Stomach smooth muscle (tissue), 2 donors: Measurements from ENCODE around the gene NOL4L.

Source experiments
- H3K27ac ChIP-seq: one replicate; pipeline ENCODE4 v1.7.0; 2013; ENCODE audit warnings: mild to moderate bottlenecking, low read length, inconsistent platforms
- H3K27me3 ChIP-seq, 2 donors: one replicate each; pipeline ENCODE4 v1.7.0; 2013; ENCODE audit warnings: low read length in 2 of 2; ENCODE audit not compliant: insufficient read depth in 2 of 2, control insufficient read depth in 1 of 2
- H3K36me3 ChIP-seq, 2 donors: one replicate each; pipeline ENCODE4 v1.7.0; 2013; ENCODE audit warnings: low read length in 2 of 2; ENCODE audit not compliant: control insufficient read depth in 2 of 2, insufficient read depth in 2 of 2
- H3K4me1 ChIP-seq: one replicate; pipeline ENCODE4 v1.7.0; 2013; ENCODE audit warnings: low read length; ENCODE audit not compliant: control insufficient read depth, insufficient read depth
- H3K4me3 ChIP-seq, 2 donors: one replicate each; pipeline ENCODE4 v1.7.0; 2013; ENCODE audit warnings: low read length in 2 of 2
- H3K9ac ChIP-seq, 2 donors: one replicate each; pipeline ENCODE4 v1.7.0; 2013; ENCODE audit warnings: low read length in 2 of 2, mild to moderate bottlenecking in 1 of 2
- H3K9me3 ChIP-seq, 2 donors: one replicate each; pipeline ENCODE4 v1.7.0; 2013; ENCODE audit warnings: low read length in 2 of 2; ENCODE audit not compliant: control insufficient read depth in 2 of 2
- donor health status: healthy.
- donor health status: Pancreatic carcinoma.

The NOL4L gene

DNA sequence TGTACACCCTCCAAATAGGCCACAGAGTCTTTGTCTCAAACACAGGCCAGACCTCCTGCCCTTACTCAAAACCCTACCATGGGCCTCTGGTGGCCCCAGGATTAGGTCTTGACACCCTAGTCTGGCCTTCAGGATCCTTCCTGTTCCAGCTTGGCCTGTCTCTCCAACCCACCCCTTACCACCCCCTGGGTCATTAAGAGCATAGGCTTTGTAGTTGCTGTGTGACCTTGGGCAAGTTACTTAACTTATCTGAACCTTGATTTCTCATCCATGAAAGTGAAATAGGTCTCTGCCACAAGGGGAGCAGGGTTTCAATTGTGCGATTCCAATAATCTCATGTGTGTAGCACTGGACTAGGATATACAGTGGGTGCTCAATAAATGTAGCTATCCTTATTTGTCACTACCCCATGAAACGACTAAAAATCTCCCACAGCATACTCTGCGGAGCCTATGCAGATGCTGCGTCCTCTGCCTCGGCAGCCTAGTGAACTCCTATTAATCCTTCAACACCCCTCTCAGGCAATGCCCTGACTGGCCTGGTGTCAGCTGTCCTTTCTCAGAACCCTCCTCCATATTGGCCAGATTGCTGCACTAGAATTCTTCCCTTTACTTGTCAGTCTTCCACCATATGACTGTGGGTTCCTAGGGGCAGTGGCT lies 39.7 kb upstream of the NOL4L start:
- peaks cover 5 to 7% of the 10 kb centered on the region in 2 donors for H3K27me3 ChIP-seq
- no peak overlapping the region for H3K27ac ChIP-seq
- no peak overlapping the region for H3K4me3 ChIP-seq
- no peaks in the 10 kb centered on the region for H3K9me3 ChIP-seq
- no peak overlapping the region for H3K9ac ChIP-seq
- no peaks in the 10 kb centered on the region for H3K36me3 ChIP-seq
- peaks cover 12% of the 10 kb centered on the region for H3K4me1 ChIP-seq

GRCh38 chr20:32623667-32624157 lies 38.6 kb upstream of the NOL4L start:
- H3K9me3 ChIP-seq, result no peaks in the 10 kb centered on the region
- no peak overlapping the region for H3K27ac ChIP-seq
- H3K4me3 ChIP-seq, result no peak overlapping the region
- H3K36me3 ChIP-seq, result no peaks in the 10 kb centered on the region
- peaks cover 5 to 7% of the 10 kb centered on the region in 2 donors for H3K27me3 ChIP-seq
- no peak overlapping the region for H3K9ac ChIP-seq
- H3K4me1 ChIP-seq, result peaks cover 12% of the 10 kb centered on the region

GRCh38 chr20:32622585-32623468 lies 37.7 kb upstream of the NOL4L start:
- Histone ChIP-seq H3K9me3 (no peaks in the 10 kb centered on the region), H3K4me3 (no peak overlapping the region), H3K27me3 (peaks cover 5 to 7% of the 10 kb centered on the region in 2 donors), H3K9ac (no peak overlapping the region), H3K27ac (no peak overlapping the region), H3K4me1 (peaks cover 10% of the 10 kb centered on the region), H3K36me3 (no peaks in the 10 kb centered on the region)

GRCh38 chr20:32621891-32622584 lies 36.9 kb upstream of the NOL4L start:
- H3K36me3 ChIP-seq, result no peaks in the 10 kb centered on the region
- H3K27ac ChIP-seq, result no peak overlapping the region
- no peak overlapping the region for H3K4me3 ChIP-seq
- H3K4me1 ChIP-seq, result peaks cover 2% of the 10 kb centered on the region
- H3K27me3 ChIP-seq, result peaks cover 4 to 5% of the 10 kb centered on the region in 2 donors
- no peaks in the 10 kb centered on the region for H3K9me3 ChIP-seq
- H3K9ac ChIP-seq, result no peak overlapping the region

DNA sequence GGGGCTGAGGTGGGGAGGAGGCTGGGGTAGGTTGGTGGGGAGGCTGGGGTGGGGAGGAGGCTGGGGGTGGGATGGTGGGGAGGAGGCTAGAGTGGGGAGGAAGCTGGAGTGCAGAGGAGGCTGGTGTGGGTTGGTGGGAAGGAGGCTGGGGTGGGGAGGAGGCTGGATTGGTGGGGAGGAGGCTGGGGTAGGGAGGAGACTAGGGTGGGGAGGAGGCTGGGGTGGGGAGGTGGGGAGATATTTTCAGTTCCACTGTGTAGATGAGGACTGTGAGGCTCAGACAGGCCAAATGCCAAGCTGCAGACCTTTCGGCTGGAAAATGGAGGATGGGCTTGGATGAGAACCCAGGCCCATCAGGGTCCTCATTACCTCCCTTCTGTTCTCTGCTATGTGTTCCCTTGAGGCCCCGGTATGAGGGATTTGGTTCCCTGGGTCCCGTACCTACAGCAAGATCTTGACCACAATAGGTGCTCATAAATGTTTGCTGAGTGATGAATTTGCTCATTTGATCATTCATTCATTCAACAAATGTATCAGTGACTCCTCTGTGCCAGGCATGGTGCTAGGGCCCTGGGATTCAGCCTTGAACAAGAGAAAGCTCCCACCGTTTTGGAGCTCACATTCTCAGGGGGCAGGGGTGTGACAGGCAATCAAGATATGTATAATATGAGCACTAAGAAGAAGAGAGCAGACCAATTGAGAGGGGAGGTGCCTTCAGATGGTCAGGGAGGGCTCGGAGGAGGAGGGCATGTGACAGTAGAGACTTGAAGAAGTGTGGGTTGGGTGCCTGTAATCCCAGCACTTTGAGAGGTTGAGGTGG lies 36.1 kb upstream of the NOL4L start:
- Histone ChIP-seq H3K27ac (no peak overlapping the region), H3K36me3 (no peaks in the 10 kb centered on the region), H3K27me3 (peaks cover 0 to 2% of the 10 kb centered on the region in 2 donors), H3K9me3 (no peaks in the 10 kb centered on the region), H3K9ac (no peak overlapping the region), H3K4me3 (no peak overlapping the region), H3K4me1 (no peaks in the 10 kb centered on the region)

GRCh38 chr20:32619586-32619985 lies 34.5 kb upstream of the NOL4L start:
- Histone ChIP-seq H3K9ac (no peak overlapping the region), H3K4me1 (no peaks in the 10 kb centered on the region), H3K4me3 (no peak overlapping the region), H3K36me3 (no peaks in the 10 kb centered on the region), H3K27me3 (peaks cover 0 to 2% of the 10 kb centered on the region in 2 donors), H3K9me3 (no peaks in the 10 kb centered on the region), H3K27ac (no peak overlapping the region)

GRCh38 chr20:32614772-32615171 lies 29.6 kb upstream of the NOL4L start:
- Histone ChIP-seq H3K27me3 (peaks cover 0 to 5% of the 10 kb centered on the region in 2 donors), H3K27ac (no peak overlapping the region), H3K9ac (no peak overlapping the region), H3K36me3 (no peaks in the 10 kb centered on the region), H3K9me3 (no peaks in the 10 kb centered on the region), H3K4me3 (no peak overlapping the region), H3K4me1 (no peaks in the 10 kb centered on the region)

DNA sequence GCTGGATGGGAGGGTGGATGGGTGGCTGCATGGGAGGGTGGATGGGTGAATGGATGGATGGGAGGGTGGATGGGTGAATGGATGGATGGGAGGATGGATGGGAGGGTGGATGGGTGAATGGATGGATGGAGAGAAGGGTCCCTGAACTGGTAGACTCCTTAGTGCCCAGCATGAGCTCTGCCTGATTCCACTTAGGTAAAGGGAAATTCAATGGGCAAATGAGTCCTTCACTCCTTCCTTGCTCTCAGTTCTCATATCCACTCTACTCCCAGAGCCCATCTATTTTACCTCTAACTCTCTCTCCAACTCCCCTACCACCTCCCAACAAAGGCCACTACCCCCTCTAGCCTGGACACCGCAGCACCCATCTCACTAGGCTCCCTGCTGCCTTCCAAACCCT lies 29.2 kb upstream of the NOL4L start:
- H3K4me3 ChIP-seq, result no peak overlapping the region
- H3K27me3 ChIP-seq, result peaks cover 0 to 5% of the 10 kb centered on the region in 2 donors
- H3K4me1 ChIP-seq, result no peaks in the 10 kb centered on the region
- no peaks in the 10 kb centered on the region for H3K36me3 ChIP-seq
- H3K9me3 ChIP-seq, result no peaks in the 10 kb centered on the region
- no peak overlapping the region for H3K9ac ChIP-seq
- no peak overlapping the region for H3K27ac ChIP-seq

DNA sequence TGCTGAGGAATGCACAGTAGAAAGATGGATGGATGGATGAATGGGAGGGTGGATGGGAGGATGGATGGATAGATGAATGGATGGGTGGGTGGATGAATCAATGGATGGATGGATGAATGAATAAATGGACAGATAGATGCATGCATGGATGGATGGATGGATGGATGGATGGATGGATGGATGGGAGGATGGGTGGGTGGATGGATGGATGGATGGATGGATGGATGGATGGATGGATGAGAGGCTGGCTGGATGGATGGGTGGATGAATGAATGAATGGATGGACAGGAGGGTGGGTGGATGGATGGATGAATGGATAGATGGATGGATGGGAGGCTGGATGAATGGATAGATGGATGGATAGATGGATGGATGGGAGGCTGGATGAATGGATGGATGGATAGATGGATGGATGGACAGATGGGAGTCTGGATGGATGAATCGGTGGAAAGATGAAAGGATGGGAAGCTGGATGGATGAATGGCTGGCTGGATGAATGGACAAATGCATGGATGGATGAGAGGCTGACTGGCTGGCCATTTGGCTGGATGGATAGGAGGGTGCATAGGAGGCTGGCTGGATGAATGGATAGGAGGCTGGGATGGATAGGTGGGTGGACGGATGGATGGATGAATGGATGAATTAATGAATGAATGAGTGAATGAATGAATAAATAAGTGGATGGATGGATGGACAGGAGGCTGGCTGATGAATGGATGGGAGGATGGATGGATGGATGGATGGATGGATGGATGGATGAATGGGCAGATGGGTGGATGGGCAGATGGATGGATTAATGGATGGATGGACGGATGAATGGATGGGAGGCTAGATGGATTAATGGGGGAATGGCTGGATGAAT lies 28.3 kb upstream of the NOL4L start:
- peaks cover 0 to 5% of the 10 kb centered on the region in 2 donors for H3K27me3 ChIP-seq

More for the DNA sequence above, 28.3 kb upstream of the NOL4L start:
- Histone ChIP-seq H3K4me1 (no peaks in the 10 kb centered on the region), H3K9me3 (no peaks in the 10 kb centered on the region), H3K9ac (no peak overlapping the region), H3K4me3 (no peak overlapping the region), H3K36me3 (no peaks in the 10 kb centered on the region), H3K27ac (no peak overlapping the region)
